ENCODE results near the gene DGKZ.

Gene DGKZ

DNA sequence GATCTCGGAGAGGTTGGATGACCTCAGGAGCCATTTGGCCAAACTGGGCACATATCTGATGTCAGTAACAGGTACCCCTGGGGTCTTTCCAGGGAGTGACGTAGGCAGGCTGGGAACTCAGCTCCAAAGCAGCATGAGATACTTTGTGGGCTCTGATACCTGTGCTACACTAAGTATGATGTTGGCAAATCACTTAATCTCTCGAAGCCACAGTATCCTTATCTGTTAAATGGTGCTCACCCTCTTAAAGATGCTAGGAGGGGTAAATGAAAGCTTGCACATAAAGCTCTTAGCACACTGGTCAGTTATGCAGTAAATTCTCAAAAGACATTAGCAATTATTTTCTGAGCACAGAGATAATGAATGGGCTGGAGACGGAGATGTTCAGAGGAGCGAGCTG, 17.1 kb upstream of the DGKZ start:
- FAIRE-seq, result no peak

- FAIRE-seq, result no peak
Measured at GRCh38 chr11:46330563-46331281, 16.5 kb upstream of the DGKZ start.

GRCh38 chr11:46331282-46331984, 15.8 kb upstream of the DGKZ start:
- FAIRE-seq, result no peak

- FAIRE-seq, result no peak
Measured at GRCh38 chr11:46332093-46332567, 15.1 kb upstream of the DGKZ start.

- no peak for FAIRE-seq
Measured at GRCh38 chr11:46332568-46333393, 14.5 kb upstream of the DGKZ start.

DNA sequence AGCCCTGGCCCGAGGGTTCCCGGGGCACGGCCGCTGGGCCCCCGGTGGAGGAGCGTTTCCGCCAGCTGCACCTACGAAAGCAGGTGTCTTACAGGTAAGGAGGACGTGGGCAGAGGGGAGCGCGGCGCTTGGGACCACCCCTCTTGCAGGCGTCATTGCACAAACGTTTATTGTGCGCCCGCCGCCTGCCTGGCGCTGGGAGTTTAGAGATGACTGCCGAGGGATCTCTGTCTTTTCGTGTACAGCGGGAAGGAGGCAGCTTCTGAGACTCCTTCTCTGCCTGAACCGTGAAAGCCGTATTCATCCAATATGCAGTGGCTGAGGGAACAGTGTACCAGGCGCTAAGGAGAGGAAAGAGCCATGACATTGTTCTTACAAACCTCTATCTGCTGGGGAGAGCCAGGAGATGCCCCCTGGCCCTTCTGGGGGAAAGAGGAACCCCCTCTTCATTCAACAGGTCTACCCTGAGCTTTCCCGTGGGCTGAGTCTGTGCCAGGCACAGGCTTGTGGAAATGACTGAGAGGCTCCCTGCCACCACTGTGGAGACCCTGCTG, 13.8 kb upstream of the DGKZ start:
- no peak for FAIRE-seq

DNA sequence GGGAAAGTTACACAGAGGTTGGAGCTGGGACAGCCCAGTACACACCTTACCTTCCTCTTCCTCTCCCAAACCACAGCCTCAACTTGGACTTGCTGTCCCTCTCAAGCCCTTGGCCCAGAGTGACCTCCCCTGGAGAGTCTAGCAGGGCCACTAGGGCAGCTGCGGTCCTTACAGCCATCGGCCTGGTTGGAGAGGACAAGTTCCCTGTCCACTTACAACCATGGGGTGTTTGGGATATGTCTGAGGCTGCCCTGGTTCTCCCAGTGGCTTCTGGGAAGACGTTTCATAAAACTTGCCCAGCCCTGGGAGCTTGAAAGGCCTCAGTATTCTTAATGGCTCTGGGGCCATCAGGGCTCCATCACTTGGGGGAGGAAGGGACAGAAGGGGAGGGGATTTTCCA, 13.1 kb upstream of the DGKZ start:
- FAIRE-seq, result no peak

- no peak for FAIRE-seq
Measured at GRCh38 chr11:46335271-46335670, 12.0 kb upstream of the DGKZ start.

DNA sequence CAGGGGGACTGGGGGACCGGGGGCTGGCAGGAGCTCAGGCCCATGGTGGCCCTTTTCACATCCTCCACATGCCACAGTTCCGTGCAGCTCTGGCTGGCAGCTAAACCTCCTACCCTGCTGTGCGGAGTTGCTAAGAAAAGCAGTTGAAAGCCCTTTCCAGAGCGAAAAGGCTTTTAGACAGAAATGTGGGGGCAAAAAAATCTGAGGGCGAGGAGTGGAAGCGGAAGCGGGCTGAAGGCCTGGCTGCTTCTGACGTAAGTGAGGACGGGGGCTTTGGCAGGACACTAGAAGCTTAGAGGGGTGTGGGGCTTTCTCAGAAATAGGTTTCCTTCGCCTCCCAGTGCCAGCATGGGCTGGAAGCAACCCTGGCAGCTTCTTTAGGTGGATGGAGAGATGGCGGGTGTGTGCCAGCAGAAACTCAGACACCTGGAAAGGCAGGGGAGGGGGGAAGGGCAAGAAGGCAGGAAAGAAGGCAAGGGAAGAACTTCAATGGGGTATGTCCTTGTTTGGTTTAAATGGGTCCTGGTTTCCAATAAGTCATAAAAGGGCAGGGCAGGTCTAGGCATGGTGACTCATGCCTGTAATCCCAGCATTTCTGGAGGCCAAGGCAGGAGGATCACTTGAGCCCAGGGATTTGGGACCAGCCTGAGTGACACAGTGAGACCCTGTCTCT, 11.2 kb upstream of the DGKZ start:
- no peak for FAIRE-seq

DNA sequence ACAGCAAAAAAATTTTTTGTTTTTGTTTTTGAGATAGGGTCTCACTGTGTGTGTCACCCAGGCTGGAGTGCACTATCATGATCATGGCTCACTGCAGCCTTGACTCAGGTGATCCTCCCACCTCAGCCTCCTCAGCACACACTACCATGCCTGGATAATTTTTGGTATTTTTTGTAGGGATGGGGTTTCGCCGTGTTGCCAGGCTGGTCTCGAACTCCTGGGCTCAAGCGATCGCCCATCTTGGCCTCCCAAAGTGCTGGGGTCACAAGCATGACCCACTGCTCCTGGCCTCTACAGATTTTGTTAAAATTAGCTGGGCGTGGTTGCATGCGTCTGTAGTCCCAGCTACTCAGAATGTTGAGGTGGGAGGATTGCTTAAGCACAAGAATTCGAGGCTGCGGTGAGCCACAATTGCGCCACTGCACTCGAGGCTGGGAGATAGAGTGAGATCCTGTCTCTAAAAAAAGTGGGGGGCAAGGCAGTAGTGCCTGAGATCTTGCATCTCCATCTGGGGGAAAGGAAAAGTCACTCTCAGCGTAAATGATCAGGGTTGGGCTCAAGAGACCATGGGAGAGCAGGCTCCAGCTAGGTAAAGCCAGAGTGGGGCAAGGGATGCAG, 10.6 kb upstream of the DGKZ start:
- no peak for FAIRE-seq

GRCh38 chr11:46337626-46338345, 9.5 kb upstream of the DGKZ start:
- no peak for FAIRE-seq

- no peak for FAIRE-seq
Measured at GRCh38 chr11:46338636-46338987, 8.7 kb upstream of the DGKZ start.

- no peak for FAIRE-seq
Measured at GRCh38 chr11:46338988-46339666, 8.1 kb upstream of the DGKZ start.

DNA sequence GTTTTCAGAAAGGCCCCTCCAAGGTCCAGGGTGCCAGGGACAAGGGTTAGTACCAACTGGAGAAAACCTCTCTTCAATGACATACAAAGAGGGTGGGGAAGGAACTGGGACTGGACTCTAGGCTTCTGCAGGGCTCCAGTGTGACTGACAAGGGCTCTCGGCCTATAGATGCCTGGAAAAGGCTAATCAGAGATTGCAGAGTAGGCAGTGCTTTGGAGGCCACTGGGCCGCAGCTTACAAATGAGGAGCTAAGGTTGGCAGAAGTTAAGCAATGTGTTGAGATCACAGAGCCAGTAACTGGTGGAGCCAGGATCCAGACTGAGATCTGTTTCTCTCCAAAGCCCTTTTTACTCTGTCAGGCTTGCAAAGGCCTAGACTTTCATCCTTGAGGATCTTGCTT, 7.4 kb upstream of the DGKZ start:
- FAIRE-seq, result no peak

GRCh38 chr11:46341454-46341853, 5.8 kb upstream of the DGKZ start:
- FAIRE-seq, result no peak

- no peak for FAIRE-seq
Measured at GRCh38 chr11:46342239-46342638, 5.0 kb upstream of the DGKZ start.

- no peak for FAIRE-seq
Measured at GRCh38 chr11:46343520-46343919, 3.7 kb upstream of the DGKZ start.

DNA sequence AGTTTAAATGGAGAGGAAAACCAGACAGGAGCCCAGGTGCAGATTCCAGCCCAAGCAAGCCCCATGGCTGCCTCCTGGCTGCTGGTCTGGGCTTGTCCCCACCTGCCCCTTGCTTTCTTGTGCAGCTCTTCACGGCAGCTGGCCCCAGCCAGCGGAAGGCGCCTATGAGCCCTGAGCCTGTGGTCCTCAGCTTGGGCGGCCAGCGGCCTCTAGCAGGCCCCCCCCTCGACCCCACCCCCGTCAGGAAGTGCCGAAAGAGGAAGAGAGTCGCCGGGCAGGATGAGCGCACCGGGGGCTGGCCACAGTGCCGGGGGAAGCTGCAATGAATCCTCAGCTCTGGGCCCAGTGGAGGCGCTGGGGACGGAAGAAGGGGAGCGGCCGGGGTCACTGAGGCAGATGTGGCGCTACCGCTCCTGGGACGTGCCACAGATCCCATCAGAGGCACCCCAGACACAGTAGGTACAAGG, 2.1 kb upstream of the DGKZ start:
- no peak for FAIRE-seq

DNA sequence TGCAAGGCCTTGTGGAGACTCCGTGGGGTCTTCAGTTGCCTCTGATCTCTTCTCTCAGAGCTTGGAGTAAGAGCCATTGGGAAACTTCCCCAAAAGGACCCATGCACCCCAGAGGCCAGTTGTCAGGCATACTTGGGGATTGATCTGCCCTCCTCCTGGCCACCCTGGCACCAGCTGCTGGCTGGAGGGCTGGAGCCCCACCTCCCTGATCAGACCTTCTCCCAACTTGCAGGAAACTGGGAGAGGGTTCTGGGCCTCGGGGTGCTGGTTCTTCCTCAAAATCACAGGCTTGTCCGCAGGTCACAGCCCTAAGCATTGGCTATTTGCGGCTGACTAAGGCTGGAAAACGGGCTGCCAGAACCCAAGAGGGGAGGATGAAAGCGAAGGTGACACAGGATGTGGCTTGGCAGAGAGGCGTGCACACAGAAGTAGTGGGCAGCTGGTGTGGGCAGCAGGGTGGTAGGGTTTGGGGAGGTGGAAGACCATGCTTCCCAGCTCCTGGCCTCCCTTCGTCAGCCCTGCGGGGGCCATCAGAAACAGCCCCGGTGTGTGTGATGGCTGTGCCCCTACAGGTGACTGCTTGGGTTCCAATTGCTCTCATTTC, 1.3 kb upstream of the DGKZ start:
- no peak for FAIRE-seq

DNA sequence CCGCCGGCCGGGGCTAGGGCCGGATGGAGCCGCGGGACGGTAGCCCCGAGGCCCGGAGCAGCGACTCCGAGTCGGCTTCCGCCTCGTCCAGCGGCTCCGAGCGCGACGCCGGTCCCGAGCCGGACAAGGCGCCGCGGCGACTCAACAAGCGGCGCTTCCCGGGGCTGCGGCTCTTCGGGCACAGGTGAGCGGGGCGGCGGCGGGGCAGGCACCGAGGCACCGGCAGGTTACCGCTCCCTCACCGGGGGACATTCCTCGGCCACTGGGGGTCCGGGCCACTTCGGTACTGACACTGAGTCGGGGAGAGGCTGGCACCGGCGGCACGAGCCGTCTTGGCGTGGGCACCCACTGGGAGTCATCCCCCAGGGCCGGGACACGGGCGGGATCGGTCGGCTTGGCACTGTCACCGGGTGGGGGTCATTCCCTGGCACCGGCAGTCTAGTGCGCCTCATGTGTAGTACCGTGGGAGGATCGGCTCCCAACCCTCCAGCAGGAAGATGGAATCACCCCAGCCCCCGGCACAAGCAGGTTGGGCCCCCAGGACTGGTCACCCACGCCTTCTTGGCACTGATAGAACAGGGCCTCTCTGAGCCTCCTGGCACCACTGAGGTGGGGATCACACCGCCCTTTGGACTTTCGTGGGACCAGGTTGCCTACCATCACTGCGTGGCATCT, 511 bp downstream of the DGKZ start:
- no peak for FAIRE-seq

All from endometrium (tissue), 2 donors.